GM10248 (cell line): ENCODE measurements around the gene UNC13C.

Source experiments
- CTCF ChIA-PET: fragments of 300-600 bp; sonication (Branson Sonifier 250); formaldehyde crosslinking; extraction: SDS; loops from one replicate; lab custom pipeline; 2021; ENCODE audit warnings: antibody characterized with exemption; lab: Yijun Ruan, JAX
- POLR2A ChIA-PET: fragments of 350-650 bp; sonication (Branson Sonifier 250); formaldehyde crosslinking; extraction: SDS; loops from one replicate; lab custom pipeline; 2020; ENCODE audit warnings: antibody characterized with exemption; lab: Yijun Ruan, JAX
- DNase-seq: peaks from one replicate; pipeline ENCODE4 v3.0.0; 2012; ENCODE audit errors: extremely low spot score
- TF ChIP-seq, protein P1 (sequence below): IDR thresholded peaks from 2 replicates; pipeline ENCODE4 v1.5.1; 2012; ENCODE audit warnings: mild to moderate bottlenecking, low read depth; ENCODE audit errors: extremely low read depth, missing control alignments, control extremely low read depth

The UNC13C gene

DNA sequence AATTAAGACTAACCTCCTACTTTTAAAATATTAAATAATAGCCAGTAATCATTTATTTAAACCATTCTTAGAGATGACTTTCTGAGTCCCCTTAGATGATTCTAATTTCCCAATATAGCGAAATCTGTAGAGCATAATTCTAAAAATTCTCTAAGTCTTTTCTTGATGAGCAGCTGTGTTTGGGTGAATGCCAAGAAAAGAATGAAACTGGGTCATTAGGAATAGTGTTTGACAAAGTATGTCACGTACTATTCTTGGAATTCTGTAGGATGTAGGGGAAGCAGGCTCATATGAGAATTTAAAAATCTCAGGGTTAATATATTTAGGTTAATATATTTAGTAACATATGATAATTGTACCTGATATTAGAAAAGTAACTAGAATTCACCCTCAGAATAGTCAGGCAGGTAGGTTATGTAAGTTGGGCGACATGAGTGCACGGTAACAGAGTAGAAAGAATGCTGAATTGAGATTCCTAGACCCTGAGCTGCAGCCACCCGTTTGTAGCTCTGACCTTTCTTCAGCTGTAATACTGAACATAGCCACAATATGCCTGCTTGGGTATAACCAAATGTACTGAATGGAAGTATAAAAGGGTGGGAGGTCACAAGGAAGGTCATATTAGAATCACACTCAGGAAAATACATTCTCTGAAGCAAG lies 524.3 kb downstream of the UNC13C start:
- TF ChIP-seq, protein P1, sequence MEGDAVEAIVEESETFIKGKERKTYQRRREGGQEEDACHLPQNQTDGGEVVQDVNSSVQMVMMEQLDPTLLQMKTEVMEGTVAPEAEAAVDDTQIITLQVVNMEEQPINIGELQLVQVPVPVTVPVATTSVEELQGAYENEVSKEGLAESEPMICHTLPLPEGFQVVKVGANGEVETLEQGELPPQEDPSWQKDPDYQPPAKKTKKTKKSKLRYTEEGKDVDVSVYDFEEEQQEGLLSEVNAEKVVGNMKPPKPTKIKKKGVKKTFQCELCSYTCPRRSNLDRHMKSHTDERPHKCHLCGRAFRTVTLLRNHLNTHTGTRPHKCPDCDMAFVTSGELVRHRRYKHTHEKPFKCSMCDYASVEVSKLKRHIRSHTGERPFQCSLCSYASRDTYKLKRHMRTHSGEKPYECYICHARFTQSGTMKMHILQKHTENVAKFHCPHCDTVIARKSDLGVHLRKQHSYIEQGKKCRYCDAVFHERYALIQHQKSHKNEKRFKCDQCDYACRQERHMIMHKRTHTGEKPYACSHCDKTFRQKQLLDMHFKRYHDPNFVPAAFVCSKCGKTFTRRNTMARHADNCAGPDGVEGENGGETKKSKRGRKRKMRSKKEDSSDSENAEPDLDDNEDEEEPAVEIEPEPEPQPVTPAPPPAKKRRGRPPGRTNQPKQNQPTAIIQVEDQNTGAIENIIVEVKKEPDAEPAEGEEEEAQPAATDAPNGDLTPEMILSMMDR: no peak
- ChIA-PET POLR2A (no interaction called here), CTCF (no interaction called here)
- DNase-seq: no peak

DNA sequence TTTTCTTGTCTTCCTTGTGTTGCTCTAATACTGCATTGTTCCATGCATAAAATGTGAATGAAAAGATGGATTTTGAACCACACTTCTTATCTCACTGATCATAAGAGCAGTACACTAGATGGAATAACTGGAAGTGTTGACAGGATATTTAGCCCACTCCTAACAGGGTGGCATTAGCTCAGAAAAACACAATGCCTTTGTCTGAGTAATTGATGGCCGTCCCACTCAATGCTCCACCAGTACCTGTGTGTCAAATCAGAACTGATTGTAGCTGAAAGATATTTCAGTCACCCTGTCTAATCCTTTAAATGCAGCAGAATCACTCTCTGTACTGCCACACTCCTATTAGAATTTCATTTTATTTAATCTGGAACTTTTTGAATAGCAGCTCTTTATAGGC lies 526.5 kb downstream of the UNC13C start:
- TF ChIP-seq, protein P1: no peak
- ChIA-PET CTCF (interaction anchor here (0.9 to 2.5 kb wide), 4 partner anchors 11 to 180 kb away, joined by 3 to 10 read pairs (median 6); no protein-coding TSS in a partner anchor), POLR2A (no interaction called here)
- no peak for DNase-seq

DNA sequence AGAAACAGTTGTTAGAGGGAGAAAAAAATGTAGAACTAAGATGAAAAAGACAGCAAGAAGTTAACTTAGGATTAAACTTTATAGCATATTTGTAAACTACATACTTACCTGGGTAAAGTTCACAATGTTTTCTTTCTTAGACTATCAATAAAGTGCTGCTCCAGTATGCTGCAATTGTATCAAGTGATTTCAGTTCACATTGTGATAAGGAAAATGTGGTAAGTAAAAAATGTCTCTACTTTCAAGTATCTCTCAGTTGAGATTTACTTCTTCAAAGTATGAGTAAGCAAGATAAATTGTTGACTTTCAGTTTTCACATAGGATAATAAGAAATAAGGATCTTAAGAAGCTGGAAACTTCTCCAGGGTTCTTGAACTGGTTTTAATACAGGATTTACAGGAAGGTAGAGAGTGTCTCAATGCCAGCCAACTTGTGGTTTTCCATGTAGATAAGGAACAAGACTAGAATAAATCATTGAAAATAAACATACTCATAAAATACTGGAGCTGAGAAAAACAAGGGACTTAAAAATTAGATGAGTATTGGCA lies 528.8 kb downstream of the UNC13C start:
- TF ChIP-seq, protein P1: no peak
- no peak for DNase-seq
- ChIA-PET POLR2A (no interaction called here), CTCF (interaction anchor here (1.0 to 2.5 kb wide), 2 partner anchors 13 to 16 kb away, joined by 3 to 8 read pairs; no protein-coding TSS in a partner anchor)

DNA sequence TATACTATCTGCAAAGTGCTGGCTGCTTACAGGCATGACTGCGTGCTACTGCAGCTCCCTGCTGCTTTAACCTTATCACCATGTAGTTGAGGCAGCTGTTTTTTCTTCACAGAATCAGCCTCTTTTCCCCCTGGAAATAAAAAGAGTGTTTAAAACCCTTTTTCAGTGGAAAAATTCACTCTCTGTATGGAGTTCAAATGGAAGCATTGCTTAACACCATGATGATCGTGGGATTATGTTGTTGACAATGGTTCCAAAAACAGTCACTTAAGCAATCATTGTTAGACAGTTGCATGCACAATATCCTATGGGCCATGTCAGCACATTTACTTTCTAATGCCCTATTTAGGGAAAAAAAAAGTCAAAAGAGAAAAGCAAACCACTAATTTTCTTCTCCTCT lies 536.4 kb downstream of the UNC13C start:
- POLR2A ChIA-PET: no interaction called here

DNA sequence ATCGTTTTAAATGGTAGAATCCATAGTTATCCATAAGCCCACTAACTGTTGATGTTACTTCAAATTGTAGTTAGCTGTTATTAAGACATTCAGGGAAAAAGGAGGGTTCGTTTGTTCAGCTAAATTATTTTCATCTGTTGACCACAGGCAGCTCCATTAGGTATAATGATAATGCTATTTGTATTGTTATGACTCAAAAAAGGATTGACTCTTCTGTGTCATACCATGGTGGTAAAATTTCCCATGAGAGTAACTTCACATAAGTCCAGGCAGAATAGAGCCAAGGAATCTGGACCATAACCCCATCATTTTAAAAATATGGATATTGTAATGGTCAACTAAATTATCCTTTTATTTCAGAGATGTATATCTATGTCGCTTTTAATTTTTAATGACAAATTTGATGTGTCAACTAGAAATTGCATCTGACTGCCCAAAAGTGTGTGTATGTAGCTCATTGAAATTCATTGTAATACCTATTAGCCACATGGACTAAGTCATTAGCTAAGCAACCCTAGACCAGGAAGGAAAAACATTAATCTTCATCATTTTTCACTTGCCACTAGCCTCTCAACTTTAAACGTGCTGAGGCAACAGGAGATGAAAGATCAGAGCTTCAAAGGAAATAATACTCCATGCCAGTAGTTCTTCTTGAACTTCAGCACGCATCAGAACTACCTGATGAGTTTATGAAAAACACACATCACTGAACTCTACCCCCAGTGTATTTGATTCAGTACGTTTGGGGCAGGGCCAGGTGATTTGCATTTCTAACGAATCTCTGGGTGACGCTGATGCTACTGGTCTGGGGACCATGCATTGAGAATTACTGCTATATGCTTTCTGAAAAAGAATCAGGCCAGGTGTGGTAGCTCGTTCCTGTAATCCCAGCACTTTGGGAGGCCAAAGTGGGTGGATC lies 537.7 kb downstream of the UNC13C start:
- DNase-seq: no peak
- ChIA-PET POLR2A (no interaction called here), CTCF (interaction anchor here (2.0 kb wide), 1 partner anchor 11 kb away, joined by 10 read pairs; no protein-coding TSS in a partner anchor)
- TF ChIP-seq, protein P1: no peak

More for the DNA sequence above, 536.4 kb downstream of the UNC13C start:
- CTCF ChIA-PET: interaction anchor here (2.0 kb wide), 1 partner anchor 10 kb away, joined by 10 read pairs; no protein-coding TSS in a partner anchor
- DNase-seq: no peak
- TF ChIP-seq, protein P1: no peak

DNA sequence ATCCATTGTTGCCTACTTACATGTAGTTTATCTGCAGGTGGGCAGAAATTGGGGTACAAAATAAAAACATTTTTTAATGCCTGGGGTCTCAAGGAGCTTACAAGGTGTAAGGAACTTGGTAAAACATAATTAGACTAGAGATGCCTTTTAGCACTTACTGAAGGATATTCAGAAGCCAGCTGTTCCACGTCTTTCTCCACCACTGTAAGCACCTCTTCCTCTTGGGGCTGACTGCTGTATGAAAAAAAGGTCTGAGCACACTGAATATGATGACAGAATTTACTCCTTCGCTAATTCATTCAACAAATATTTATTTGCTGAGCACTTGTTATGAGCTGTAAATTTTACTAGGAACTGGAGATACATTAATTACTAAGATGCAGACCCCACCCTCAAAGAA lies 539.1 kb downstream of the UNC13C start:
- POLR2A ChIA-PET: no interaction called here
- CTCF ChIA-PET: no interaction called here
- no peak for DNase-seq
- TF ChIP-seq, protein P1: no peak
